PC-3 (cell line): ENCODE data around the gene RENBP. TPM values are rescaled to one million over a fixed set of nuclear protein-coding genes. Genes with fewer than 3 reads are reported as not detected.
"Not testable (repeated sequence)": the region's sequence is repeated elsewhere in the genome, so short reads cannot be mapped to it uniquely, and the experiment has no call there.

Source experiments
- ATAC-seq: fragments of 200-7000 bp; cut with Tn5 transposase; 2 replicates; pipeline ENCODE4 v1.9.1; 2020; ENCODE audit warnings: mild to moderate bottlenecking, moderate library complexity
- BruUV-seq: library from RNA; stranded (reverse); fragments of 400-500 nt; replicated peaks from 2 replicates; lab custom pipeline; 2021; lab: Mats Ljungman, UMichigan
- CTCF ChIA-PET: fragments of 300-600 bp; sonication (Branson Sonifier 250); formaldehyde crosslinking; loops from one replicate; lab custom pipeline; 2022; ENCODE audit warnings: antibody characterized with exemption; lab: Charles Lee
- POLR2A ChIA-PET: fragments of 300-600 bp; sonication (Branson Sonifier 250); formaldehyde crosslinking; loops from one replicate; lab custom pipeline; 2022; ENCODE audit warnings: antibody characterized with exemption; ENCODE audit not compliant: unreplicated experiment; lab: Charles Lee
- DNase-seq: peaks from one replicate; pipeline ENCODE4 v3.0.0-alpha.2; 2015
- H2AFZ ChIP-seq: fragments of 300-600 bp; sonication (generic); 2 replicates; pipeline ENCODE4 v1.6.0; 2016; ENCODE audit warnings: antibody characterized with exemption, low read length
- H3F3A ChIP-seq: fragments of 300-600 bp; sonication (generic); one replicate; pipeline ENCODE4 v1.6.0; 2017; ENCODE audit warnings: antibody characterized with exemption, low read length, control low read depth, mild to moderate bottlenecking; ENCODE audit not compliant: unreplicated experiment
- H3K27ac ChIP-seq: fragments of 300-600 bp; sonication (generic); 2 replicates; pipeline ENCODE4 v1.5.1; 2016; ENCODE audit warnings: mild to moderate bottlenecking, low read length
- H3K27me3 ChIP-seq: fragments of 300-600 bp; sonication (generic); 2 replicates; pipeline ENCODE4 v1.6.1; 2016; ENCODE audit warnings: low read length, mixed read lengths
- H3K36me3 ChIP-seq: fragments of 300-600 bp; sonication (generic); 2 replicates; pipeline ENCODE4 v1.6.1; 2016; ENCODE audit warnings: low read depth, mixed run types, low read length, mixed read lengths
- H3K4me1 ChIP-seq: fragments of 300-600 bp; sonication (generic); 2 replicates; pipeline ENCODE4 v1.5.1; 2016; ENCODE audit warnings: low read length; ENCODE audit not compliant: insufficient read depth
- H3K4me2 ChIP-seq: fragments of 300-600 bp; sonication (generic); 2 replicates; pipeline ENCODE4 v1.6.0; 2016; ENCODE audit warnings: low read length
- H3K4me3 ChIP-seq: fragments of 300-600 bp; sonication (generic); 2 replicates; pipeline ENCODE4 v1.5.1; 2016; ENCODE audit warnings: mild to moderate bottlenecking, low read length, mixed read lengths
- H3K79me2 ChIP-seq: fragments of 300-600 bp; sonication (generic); 2 replicates; pipeline ENCODE4 v1.6.1; 2017; ENCODE audit warnings: low read length, mixed read lengths
- H3K9ac ChIP-seq: fragments of 300-600 bp; sonication (generic); 2 replicates; pipeline ENCODE4 v1.6.0; 2016; ENCODE audit warnings: mild to moderate bottlenecking, low read length
- H3K9me2 ChIP-seq: fragments of 300-600 bp; sonication (generic); replicated peaks from 2 replicates; pipeline ENCODE4 v1.6.1; 2016; ENCODE audit warnings: mixed run types, low read length, mixed read lengths
- H3K9me3 ChIP-seq: fragments of 300-600 bp; sonication (generic); 2 replicates; pipeline ENCODE4 v1.6.1; 2016; ENCODE audit warnings: low read length, mixed read lengths
- H4K20me1 ChIP-seq: fragments of 300-600 bp; sonication (generic); 2 replicates; pipeline ENCODE4 v1.6.1; 2016; ENCODE audit warnings: low read length, mixed read lengths
- EZH2 ChIP-seq: fragments of 300-600 bp; sonication (generic); IDR thresholded peaks from one replicate; pipeline ENCODE4 v1.6.1; 2017; ENCODE audit warnings: antibody characterized with exemption, mild to moderate bottlenecking, low read length; ENCODE audit not compliant: unreplicated experiment
- EZH2phosphoT487 ChIP-seq: fragments of 300-600 bp; sonication (generic); IDR thresholded peaks from 2 replicates; pipeline ENCODE4 v1.6.1; 2018; ENCODE audit warnings: mild to moderate bottlenecking, antibody characterized with exemption, low read length, borderline replicate concordance
- intact Hi-C: fragments of 100-400 bp; cut with micrococcal nuclease; formaldehyde crosslinking; loops from 2 replicates; pipeline ENCODE4 v1.9.0; 2023
- total RNA-seq: library from RNA; depleted of rRNA; stranded (reverse); fragments of >200 nt; gene quantifications from 2 replicates; pipeline ENCODE4 v1.2.3, GENCODE V29; 2014
- TF ChIP-seq, protein P1 (sequence below): fragments of 300-600 bp; sonication (generic); conservative IDR thresholded peaks from 2 replicates; pipeline ENCODE4 v1.5.1; 2017; ENCODE audit warnings: antibody characterized with exemption, low read depth, mild to moderate bottlenecking, low read length

The RENBP gene
- total RNA-seq, 1 experiment from 2014 or later, result not detected

DNA sequence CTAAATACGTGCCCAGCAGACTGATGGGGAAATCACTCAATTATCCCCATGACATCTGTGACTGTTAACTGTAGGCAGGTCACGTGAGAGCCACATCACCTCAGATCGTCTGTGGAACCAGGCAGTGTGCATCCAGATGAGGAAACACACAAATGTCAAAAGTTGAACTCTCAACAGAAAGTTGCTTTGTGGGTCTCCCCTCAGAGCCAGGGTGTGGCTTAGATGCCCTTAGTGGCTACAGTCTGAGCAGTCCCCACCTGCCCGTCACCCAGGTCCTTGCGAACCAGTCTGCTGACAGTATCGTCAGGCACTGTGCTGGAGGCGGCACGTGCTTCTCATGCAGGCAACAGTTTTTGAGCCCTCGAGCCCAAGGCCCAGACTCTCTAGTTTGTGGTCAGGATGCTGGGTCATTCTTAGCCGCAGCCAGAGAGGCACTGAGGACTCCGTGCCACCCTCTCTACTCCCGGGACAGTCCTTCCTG is 38.9 kb upstream of the RENBP start:
- Histone ChIP-seq H3K9me2 (no peaks in the 10 kb centered on the region), H3K4me3 (no peak overlapping the region), H3K36me3 (no peaks in the 10 kb centered on the region), H4K20me1 (no peaks in the 10 kb centered on the region), H3K27me3 (no peaks in the 10 kb centered on the region), H3K9me3 (no peaks in the 10 kb centered on the region), H3K27ac (no peak overlapping the region), H3K79me2 (no peaks in the 10 kb centered on the region), H3K4me1 (no peaks in the 10 kb centered on the region), H3F3A (no peaks in the 10 kb centered on the region), H3K9ac (no peak overlapping the region), H2AFZ (no peak overlapping the region), H3K4me2 (no peak overlapping the region)
- no peak for TF ChIP-seq EZH2phosphoT487
- TF ChIP-seq EZH2, result no peak
- TF ChIP-seq, protein P1, sequence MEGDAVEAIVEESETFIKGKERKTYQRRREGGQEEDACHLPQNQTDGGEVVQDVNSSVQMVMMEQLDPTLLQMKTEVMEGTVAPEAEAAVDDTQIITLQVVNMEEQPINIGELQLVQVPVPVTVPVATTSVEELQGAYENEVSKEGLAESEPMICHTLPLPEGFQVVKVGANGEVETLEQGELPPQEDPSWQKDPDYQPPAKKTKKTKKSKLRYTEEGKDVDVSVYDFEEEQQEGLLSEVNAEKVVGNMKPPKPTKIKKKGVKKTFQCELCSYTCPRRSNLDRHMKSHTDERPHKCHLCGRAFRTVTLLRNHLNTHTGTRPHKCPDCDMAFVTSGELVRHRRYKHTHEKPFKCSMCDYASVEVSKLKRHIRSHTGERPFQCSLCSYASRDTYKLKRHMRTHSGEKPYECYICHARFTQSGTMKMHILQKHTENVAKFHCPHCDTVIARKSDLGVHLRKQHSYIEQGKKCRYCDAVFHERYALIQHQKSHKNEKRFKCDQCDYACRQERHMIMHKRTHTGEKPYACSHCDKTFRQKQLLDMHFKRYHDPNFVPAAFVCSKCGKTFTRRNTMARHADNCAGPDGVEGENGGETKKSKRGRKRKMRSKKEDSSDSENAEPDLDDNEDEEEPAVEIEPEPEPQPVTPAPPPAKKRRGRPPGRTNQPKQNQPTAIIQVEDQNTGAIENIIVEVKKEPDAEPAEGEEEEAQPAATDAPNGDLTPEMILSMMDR, result no peak
- BruUV-seq, result no TSS peak
- POLR2A ChIA-PET, result no interaction called here
- DNase-seq, result no peak
- ATAC-seq, result no peak
- intact Hi-C loops, result no loop called here
- CTCF ChIA-PET, result no interaction called here

DNA sequence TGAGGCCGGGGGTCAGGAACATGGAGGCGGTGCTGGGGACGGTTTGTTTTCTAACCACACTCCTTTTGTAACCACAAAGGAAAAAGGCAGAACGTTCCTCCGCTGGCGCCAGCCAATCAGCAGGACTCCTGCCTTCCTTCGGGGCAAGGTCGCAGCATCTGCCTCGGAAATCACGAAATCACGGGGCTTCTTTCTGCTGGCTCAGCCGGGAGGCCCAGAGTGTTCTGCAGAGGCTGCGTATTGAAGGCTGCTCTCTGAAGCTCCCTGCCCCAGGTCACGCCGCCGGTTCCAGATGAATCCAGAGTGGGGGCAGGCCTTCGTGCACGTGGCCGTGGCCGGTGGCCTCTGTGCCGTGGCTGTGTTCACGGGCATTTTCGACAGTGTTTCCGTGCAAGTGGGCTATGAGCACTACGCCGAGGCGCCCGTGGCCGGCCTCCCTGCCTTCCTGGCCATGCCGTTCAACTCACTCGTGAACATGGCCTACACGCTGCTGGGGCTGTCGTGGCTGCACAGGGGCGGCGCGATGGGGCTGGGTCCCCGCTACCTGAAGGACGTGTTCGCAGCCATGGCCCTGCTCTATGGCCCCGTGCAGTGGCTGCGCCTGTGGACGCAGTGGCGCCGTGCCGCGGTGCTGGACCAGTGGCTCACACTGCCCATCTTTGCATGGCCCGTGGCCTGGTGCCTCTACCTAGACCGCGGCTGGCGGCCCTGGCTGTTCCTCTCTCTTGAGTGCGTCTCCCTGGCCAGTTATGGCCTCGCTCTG is 37.5 kb upstream of the RENBP start:
- intact Hi-C loops, result no loop called here
- H3K36me3 ChIP-seq, result no peaks in the 10 kb centered on the region
- ATAC-seq, result no peak
- H3K9me3 ChIP-seq, result no peaks in the 10 kb centered on the region
- no peak for TF ChIP-seq EZH2
- no peak for TF ChIP-seq EZH2phosphoT487
- TF ChIP-seq, protein P1, result no peak
- H3K9me2 ChIP-seq, result no peaks in the 10 kb centered on the region
- no peak overlapping the region for H3K4me2 ChIP-seq
- POLR2A ChIA-PET, result no interaction called here
- H3K4me3 ChIP-seq, result no peak overlapping the region
- no peak overlapping the region for H2AFZ ChIP-seq
- no peaks in the 10 kb centered on the region for H3F3A ChIP-seq
- no peaks in the 10 kb centered on the region for H3K79me2 ChIP-seq
- CTCF ChIA-PET, result no interaction called here
- H3K27ac ChIP-seq, result no peak overlapping the region
- no peaks in the 10 kb centered on the region for H4K20me1 ChIP-seq
- BruUV-seq, result no TSS peak
- H3K9ac ChIP-seq, result no peak overlapping the region
- H3K27me3 ChIP-seq, result no peaks in the 10 kb centered on the region
- DNase-seq, result no peak
- no peaks in the 10 kb centered on the region for H3K4me1 ChIP-seq

DNA sequence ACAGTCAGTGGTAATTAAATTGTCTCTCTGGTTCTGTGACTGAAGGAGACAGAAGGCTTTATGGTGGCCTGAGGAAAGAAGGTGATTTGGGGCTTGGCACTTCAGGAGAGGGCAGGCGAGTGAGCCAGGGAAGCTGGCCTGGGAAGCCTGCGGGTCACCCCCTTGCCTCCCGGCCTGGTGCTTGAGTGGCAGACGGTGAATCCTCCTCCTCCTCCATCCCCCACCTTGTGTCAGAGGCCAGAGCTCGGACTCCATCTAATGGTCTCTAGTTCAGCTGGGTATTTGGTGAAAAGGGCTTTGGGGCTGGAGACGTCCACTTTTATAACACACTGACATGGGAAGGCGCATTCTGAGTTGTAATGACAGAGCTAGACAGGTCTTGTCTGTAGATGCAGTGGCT is 36.8 kb upstream of the RENBP start:
- Histone ChIP-seq H3K9me3 (no peaks in the 10 kb centered on the region), H3K9me2 (no peaks in the 10 kb centered on the region), H4K20me1 (no peaks in the 10 kb centered on the region), H3K4me2 (no peak overlapping the region), H3F3A (no peaks in the 10 kb centered on the region), H3K27ac (no peak overlapping the region), H3K36me3 (no peaks in the 10 kb centered on the region), H3K9ac (no peak overlapping the region), H2AFZ (no peak overlapping the region), H3K4me3 (no peak overlapping the region), H3K4me1 (no peaks in the 10 kb centered on the region), H3K27me3 (no peaks in the 10 kb centered on the region), H3K79me2 (no peaks in the 10 kb centered on the region)
- POLR2A ChIA-PET, result no interaction called here
- no TSS peak for BruUV-seq
- CTCF ChIA-PET, result no interaction called here
- ATAC-seq (no peak), DNase-seq (no peak)
- intact Hi-C loops, result no loop called here
- TF ChIP-seq, protein P1, result no peak
- TF ChIP-seq EZH2phosphoT487, result no peak
- TF ChIP-seq EZH2, result no peak

DNA sequence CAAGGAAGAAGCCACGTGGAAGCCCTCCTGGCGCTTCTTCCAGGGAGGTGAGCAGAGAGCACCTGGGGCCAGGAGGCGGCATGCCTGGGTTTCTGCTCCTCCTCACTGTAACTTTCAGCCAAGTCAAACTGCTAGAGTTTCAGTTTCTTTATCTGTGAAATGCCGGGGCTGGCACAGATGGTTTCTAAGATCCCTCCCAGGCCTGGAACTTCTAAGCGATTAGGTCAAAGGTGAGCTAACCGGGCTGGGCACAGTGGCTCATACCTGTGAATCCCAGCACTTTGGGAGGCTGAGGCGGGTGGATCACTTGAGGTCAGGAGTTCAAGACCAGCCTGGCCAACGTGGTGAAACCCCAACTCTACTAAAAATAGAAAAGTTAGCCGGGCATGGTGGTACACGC is 36.0 kb upstream of the RENBP start:
- ATAC-seq, H3K4me2 ChIP-seq, CTCF ChIA-PET, H2AFZ ChIP-seq, BruUV-seq, H3K4me1 ChIP-seq, H3K4me3 ChIP-seq, H3K9ac ChIP-seq, H3K36me3 ChIP-seq, H3K9me2 ChIP-seq, H3K9me3 ChIP-seq, POLR2A ChIA-PET, DNase-seq, H3K27ac ChIP-seq, H3K79me2 ChIP-seq, intact Hi-C loops, H3F3A ChIP-seq, H3K27me3 ChIP-seq, H4K20me1 ChIP-seq: not testable (repeated sequence)
